M059J (cell line): ENCODE measurements around the gene PIF1. TPM values are rescaled to one million over a fixed set of nuclear protein-coding genes. Genes with fewer than 3 reads are reported as not detected.

Source experiments
- DNase-seq: peaks from one replicate; pipeline ENCODE4 v3.0.0-alpha.2; 2012; ENCODE audit warnings: low read depth
- total RNA-seq: library from RNA; depleted of rRNA; stranded (reverse); fragments of >200 nt; shearing (Covaris generic); gene quantifications from 2 replicates; pipeline ENCODE4 v1.2.3, GENCODE V29; 2014; rRNA removed

Gene PIF1
- 9.0 and 11.1 TPM in 2 replicates for total RNA-seq

- peak; percentile 99 for DNase-seq
Observed at GRCh38 chr15:64825431-64826294, at the start of gene PIF1. TSS of gene PIF1 (minus strand) at chr15:64825647. CDS start at chr15:64824335, 1,312 bp downstream.

GRCh38 chr15:64870353-64870752 is 44.9 kb upstream of the PIF1 start:
- DNase-seq: no peak

- DNase-seq: no peak
Observed at GRCh38 chr15:64869501-64869900, 44.1 kb upstream of the PIF1 start.

- peak; percentile 98 for DNase-seq
Observed at GRCh38 chr15:64865998-64866520, 40.6 kb upstream of the PIF1 start.

GRCh38 chr15:64865126-64865997 is 39.9 kb upstream of the PIF1 start:
- no peak for DNase-seq

- no peak for DNase-seq
Observed at GRCh38 chr15:64864068-64864467, 38.6 kb upstream of the PIF1 start.

GRCh38 chr15:64862408-64862807 is 37.0 kb upstream of the PIF1 start:
- no peak for DNase-seq

GRCh38 chr15:64861960-64862359 is 36.5 kb upstream of the PIF1 start:
- no peak for DNase-seq

- no peak for DNase-seq
Observed at GRCh38 chr15:64861331-64861730, 35.9 kb upstream of the PIF1 start.

GRCh38 chr15:64859226-64859625 is 33.8 kb upstream of the PIF1 start:
- no peak for DNase-seq

GRCh38 chr15:64858021-64858575 is 32.7 kb upstream of the PIF1 start:
- no peak for DNase-seq

- peak; percentile 77 for DNase-seq
Observed at GRCh38 chr15:64857421-64857820, 32.0 kb upstream of the PIF1 start.

- peak; percentile 91 for DNase-seq
Observed at GRCh38 chr15:64856429-64857145, 31.1 kb upstream of the PIF1 start.

- DNase-seq: peak; percentile 41
Observed at GRCh38 chr15:64855205-64855975, 29.9 kb upstream of the PIF1 start.

GRCh38 chr15:64854526-64854925 is 29.1 kb upstream of the PIF1 start:
- DNase-seq: no peak

- DNase-seq: peak; percentile 66
Observed at GRCh38 chr15:64854041-64854440, 28.6 kb upstream of the PIF1 start.

- peak; percentile 48 for DNase-seq
Observed at GRCh38 chr15:64851503-64851840, 26.0 kb upstream of the PIF1 start.

GRCh38 chr15:64850778-64851502 is 25.5 kb upstream of the PIF1 start:
- no peak for DNase-seq

- no peak for DNase-seq
Observed at GRCh38 chr15:64847876-64848716, 22.6 kb upstream of the PIF1 start.
